Right kidney (tissue), 1 donor: Measurements from ENCODE around the gene KIF1A.
A peak's percentile ranks its signal among the peaks of the same experiment; 100 is the strongest.

ENCODE experiments used
- DNase-seq: peaks from one replicate; pipeline ENCODE4 v3.0.0-alpha.2; 2016

KIF1A gene

GRCh38 chr2:240719676-240720545, 100.1 kb downstream of the KIF1A start:
- no peak for DNase-seq

GRCh38 chr2:240718896-240719490, 101.0 kb downstream of the KIF1A start:
- DNase-seq, result no peak

GRCh38 chr2:240717681-240718581, 102.1 kb downstream of the KIF1A start:
- no peak for DNase-seq

GRCh38 chr2:240717181-240717641, 102.8 kb downstream of the KIF1A start:
- DNase-seq, result no peak

- DNase-seq, result no peak
Measured at GRCh38 chr2:240716130-240716798, 103.8 kb downstream of the KIF1A start.

- DNase-seq, result no peak
Measured at GRCh38 chr2:240714747-240715725, 105.0 kb downstream of the KIF1A start.

- no peak for DNase-seq
Measured at GRCh38 chr2:240713928-240714746, 105.9 kb downstream of the KIF1A start.

- DNase-seq, result no peak
Measured at GRCh38 chr2:240713071-240713927, 106.7 kb downstream of the KIF1A start.

GRCh38 chr2:240712121-240712520, 107.9 kb downstream of the KIF1A start:
- DNase-seq, result no peak

- no peak for DNase-seq
Measured at GRCh38 chr2:240711701-240712100, 108.3 kb downstream of the KIF1A start.

GRCh38 chr2:240711296-240711695, 108.7 kb downstream of the KIF1A start:
- DNase-seq, result no peak

GRCh38 chr2:240708457-240708856, 111.6 kb downstream of the KIF1A start:
- no peak for DNase-seq

- no peak for DNase-seq
Measured at GRCh38 chr2:240707821-240708220, 112.2 kb downstream of the KIF1A start.

GRCh38 chr2:240707043-240707756, 112.8 kb downstream of the KIF1A start:
- DNase-seq, result peak; percentile 41

- DNase-seq, result no peak
Measured at GRCh38 chr2:240705204-240705791, 114.7 kb downstream of the KIF1A start.

- no peak for DNase-seq
Measured at GRCh38 chr2:240704651-240705050, 115.4 kb downstream of the KIF1A start.

GRCh38 chr2:240703417-240704341, 116.3 kb downstream of the KIF1A start:
- DNase-seq, result no peak
